ENCODE results near the gene CGB3. TPM values are rescaled to one million over a fixed set of nuclear protein-coding genes. Genes with fewer than 3 reads are reported as not detected.

The CGB3 gene
- 0.64 TPM in 1 of 5 replicates, not detected in the others for total RNA-seq (2022; extraction: Qiagen RNA extraction)

GRCh38 chr19:49024233-49024632, at the start of gene CGB3:
TSS of gene CGB3 (minus strand) at chr19:49024333. CDS start at chr19:49023971, 362 bp downstream.

DNA sequence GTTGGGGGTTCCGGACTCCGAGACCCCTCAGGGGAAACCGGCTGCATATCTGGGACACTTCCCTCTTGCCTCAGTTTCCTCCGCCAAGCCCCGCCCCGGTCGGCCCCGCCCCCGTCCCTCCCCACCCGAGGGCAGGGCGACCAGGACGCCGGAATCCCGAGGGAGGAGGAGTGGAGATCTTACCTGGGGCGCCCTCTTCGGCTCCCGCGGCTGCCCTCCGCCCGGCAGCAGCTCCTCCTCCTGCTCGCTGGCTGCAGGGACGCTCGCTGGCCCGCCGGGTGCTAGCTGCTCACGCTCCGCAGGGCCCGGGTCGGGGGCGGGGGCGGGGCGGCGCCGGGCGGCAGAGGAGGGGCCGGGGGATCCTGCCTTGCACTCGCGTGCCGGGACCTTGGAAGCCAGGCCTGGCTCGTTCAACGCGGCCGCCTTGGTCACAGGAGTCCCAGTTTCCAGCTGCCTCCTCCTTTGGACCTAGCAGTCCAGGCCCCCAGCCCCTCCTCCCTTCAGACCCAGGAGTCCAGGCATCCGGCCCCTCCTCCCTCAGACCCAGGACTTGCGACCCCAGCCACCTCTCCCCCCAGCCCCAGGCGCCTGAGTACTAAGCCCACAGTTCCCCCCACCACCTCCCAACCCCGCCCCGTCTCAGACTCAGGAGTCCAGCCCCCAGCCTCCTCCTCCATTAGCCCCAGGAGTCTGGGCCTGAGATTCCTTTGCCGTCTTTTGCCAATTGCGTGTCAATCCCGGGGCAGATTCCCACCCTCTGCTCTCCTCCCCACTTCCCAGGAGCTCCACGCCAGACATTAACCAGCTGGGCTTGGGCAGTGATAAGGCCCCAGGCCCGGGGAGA, 40.9 kb upstream of the CGB3 start, which contains the start of gene NTF4:
Gene NTF4 (minus strand): TSS at position 51 of the 844 bp plus-strand sequence. CDS start 2,821 bp downstream, outside the sequence.

GRCh38 chr19:49057636-49058234, 33.6 kb upstream of the CGB3 start, which contains the start of gene CGB7:
TSS of gene CGB7 (minus strand) at chr19:49057749. CDS start at chr19:49055375, 2,374 bp downstream.

GRCh38 chr19:49049011-49049410, 24.9 kb upstream of the CGB3 start, which contains the start of gene CGB8:
TSS of gene CGB8 (minus strand) at chr19:49049111. CDS start at chr19:49048739, 372 bp downstream.

GRCh38 chr19:49043548-49043947, 19.4 kb upstream of the CGB3 start, which contains the start of gene CGB5:
TSS of gene CGB5 (plus strand) at chr19:49043848. CDS start at chr19:49044210, 362 bp downstream.

DNA sequence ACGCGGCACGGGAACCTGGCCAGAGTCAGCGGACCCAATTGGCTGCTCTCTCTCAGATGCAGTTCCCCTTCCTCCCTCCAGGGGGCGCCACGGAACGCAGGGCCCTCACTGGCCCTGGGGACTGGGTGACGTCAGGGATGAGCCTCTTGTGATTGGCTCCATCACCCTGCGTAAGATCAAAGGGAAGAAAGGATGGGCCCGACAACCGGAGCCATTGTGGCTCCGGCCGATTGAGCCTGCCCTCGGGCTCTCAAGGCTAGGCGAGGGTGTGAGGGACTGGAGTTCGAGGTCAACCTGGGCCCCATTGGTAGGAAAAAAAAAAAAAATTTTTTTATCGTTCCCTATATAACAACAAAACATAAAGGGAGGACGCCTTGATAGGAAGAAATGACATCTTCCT, 12.7 kb upstream of the CGB3 start, which contains the start of gene CGB1:
Gene CGB1 (minus strand): TSS at position 81 of the 400 bp plus-strand sequence. CDS start 184 bp downstream, outside the sequence.

DNA sequence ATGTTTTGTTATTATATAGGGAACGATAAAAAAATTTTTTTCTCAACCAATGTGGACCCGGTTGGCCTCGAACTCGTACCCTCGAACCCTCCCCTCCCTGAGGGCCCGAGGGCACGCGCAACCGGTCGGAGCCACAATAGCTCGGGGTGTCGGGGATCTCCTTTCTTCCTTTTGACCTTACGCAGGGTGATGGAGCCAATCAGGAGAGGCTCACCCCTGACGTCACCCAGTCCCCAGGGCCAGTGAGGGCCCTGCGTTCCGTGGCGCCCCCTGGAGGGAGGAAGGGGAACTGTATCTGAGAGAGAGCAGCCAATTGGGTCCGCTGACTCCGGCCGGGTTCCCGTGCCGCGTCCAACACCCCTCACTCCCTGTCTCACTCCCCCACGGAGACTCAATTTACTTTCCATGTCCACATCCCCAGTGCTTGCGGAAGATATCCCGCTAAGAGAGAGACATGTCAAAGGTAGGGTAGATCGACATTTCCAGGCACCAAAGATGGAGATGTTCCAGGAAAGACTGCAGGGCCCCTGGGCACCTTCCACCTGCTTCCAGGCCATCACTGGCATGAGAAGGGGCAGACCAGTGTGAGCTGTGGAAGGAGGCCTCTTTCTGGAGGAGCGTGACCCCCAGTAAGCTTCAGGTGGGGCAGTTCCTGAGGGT, 7.6 kb upstream of the CGB3 start, which contains the start of gene CGB2:
Gene CGB2 (plus strand): TSS at position 249 of the 660 bp plus-strand sequence. CDS start 206 bp downstream, at position 455.

GRCh38 chr19:49017041-49017665, 7.0 kb downstream of the CGB3 start, which contains the start of gene LHB:
TSS of gene LHB (minus strand) at chr19:49017091. CDS start at chr19:49017081, 10 bp downstream.

GRCh38 chr19:48993175-48994034, 30.7 kb downstream of the CGB3 start, which contains the start of the genes GYS1 and RUVBL2:
TSS of gene GYS1 (minus strand) at chr19:48993309. CDS start at chr19:48993112, 197 bp downstream.
TSS of gene RUVBL2 (plus strand) at chr19:48993887. CDS start at chr19:48993912, 25 bp downstream.

Other genes with a start within 250 kb of the CGB3 start
- 51.8 to 64.0 TPM (median 60.0 TPM) in 5 replicates for gene BCAT2, start 213.3 kb downstream of the CGB3 start, total RNA-seq (2022; extraction: Qiagen RNA extraction)
- 12.3 to 15.1 TPM (median 12.8 TPM) in 5 replicates for gene HSD17B14, start 187.8 kb downstream of the CGB3 start, total RNA-seq (2022; extraction: Qiagen RNA extraction)
- gene PLEKHA4, start 155.7 kb downstream of the CGB3 start, total RNA-seq (2022; extraction: Qiagen RNA extraction), result 1.2 to 2.0 TPM (median 1.8 TPM) in 5 replicates
- 81.6 to 126 TPM (median 104 TPM) in 5 replicates for gene PPP1R15A, start 151.9 kb downstream of the CGB3 start, total RNA-seq (2022; extraction: Qiagen RNA extraction)
- not detected in 5 replicates for gene TULP2, start 125.6 kb downstream of the CGB3 start, total RNA-seq (2022; extraction: Qiagen RNA extraction)
- gene NUCB1, start 124.0 kb downstream of the CGB3 start, total RNA-seq (2022; extraction: Qiagen RNA extraction), result 201 to 205 TPM (median 202 TPM) in 5 replicates
- 0.80 to 2.3 TPM (median 1.2 TPM) in 5 replicates for gene DHDH, start 90.6 kb downstream of the CGB3 start, total RNA-seq (2022; extraction: Qiagen RNA extraction)
- 272 to 378 TPM (median 341 TPM) in 5 replicates for gene BAX, start 69.5 kb downstream of the CGB3 start, total RNA-seq (2022; extraction: Qiagen RNA extraction)
- 17,118 to 23,794 TPM (median 18,268 TPM) in 5 replicates for gene FTL, start 59.0 kb downstream of the CGB3 start, total RNA-seq (2022; extraction: Qiagen RNA extraction)
- 18.8 to 23.7 TPM (median 19.5 TPM) in 5 replicates for gene GYS1, start 31.0 kb downstream of the CGB3 start, total RNA-seq (2022; extraction: Qiagen RNA extraction)
- 221 to 255 TPM (median 225 TPM) in 5 replicates for gene RUVBL2, start 30.4 kb downstream of the CGB3 start, total RNA-seq (2022; extraction: Qiagen RNA extraction)
- gene LHB, start 7.2 kb downstream of the CGB3 start, total RNA-seq (2022; extraction: Qiagen RNA extraction), result not detected in 5 replicates
- gene CGB2, start 7.6 kb upstream of the CGB3 start, total RNA-seq (2022; extraction: Qiagen RNA extraction), result 0.44 TPM in 1 of 5 replicates, not detected in the others
- not detected in 5 replicates for gene CGB1, start 12.6 kb upstream of the CGB3 start, total RNA-seq (2022; extraction: Qiagen RNA extraction)
- gene CGB5, start 19.5 kb upstream of the CGB3 start, total RNA-seq (2022; extraction: Qiagen RNA extraction), result 0.38 to 0.85 TPM (median 0.62 TPM) in 4 of 5 replicates, not detected in the other
- 2.4 to 3.4 TPM (median 3.2 TPM) in 5 replicates for gene CGB8, start 24.8 kb upstream of the CGB3 start, total RNA-seq (2022; extraction: Qiagen RNA extraction)
- 0.36 to 0.83 TPM (median 0.53 TPM) in 5 replicates for gene CGB7, start 33.4 kb upstream of the CGB3 start, total RNA-seq (2022; extraction: Qiagen RNA extraction)
- 0.35 to 1.6 TPM (median 0.63 TPM) in 5 replicates for gene NTF4, start 40.5 kb upstream of the CGB3 start, total RNA-seq (2022; extraction: Qiagen RNA extraction)
- not detected in 5 replicates for gene KCNA7, start 48.4 kb upstream of the CGB3 start, total RNA-seq (2022; extraction: Qiagen RNA extraction)
- 286 to 352 TPM (median 322 TPM) in 5 replicates for gene SNRNP70, start 61.1 kb upstream of the CGB3 start, total RNA-seq (2022; extraction: Qiagen RNA extraction)
- gene LIN7B, start 90.0 kb upstream of the CGB3 start, total RNA-seq (2022; extraction: Qiagen RNA extraction), result 5.5 to 8.7 TPM (median 7.2 TPM) in 5 replicates
- 1.2 to 2.4 TPM (median 1.6 TPM) in 5 replicates for gene C19orf73, start 94.8 kb upstream of the CGB3 start, total RNA-seq (2022; extraction: Qiagen RNA extraction)
- gene PPFIA3, start 95.2 kb upstream of the CGB3 start, total RNA-seq (2022; extraction: Qiagen RNA extraction), result 4.7 to 9.0 TPM (median 8.0 TPM) in 5 replicates
- gene HRC, start 131.1 kb upstream of the CGB3 start, total RNA-seq (2022; extraction: Qiagen RNA extraction), result not detected in 5 replicates
- gene TRPM4, start 133.5 kb upstream of the CGB3 start, total RNA-seq (2022; extraction: Qiagen RNA extraction), result 8.4 to 11.5 TPM (median 9.5 TPM) in 5 replicates

Measured in A549 treated with Mapracorat at 1 μM for 4 hours (cell line).